GM12892 (cell line): ENCODE measurements around the gene SP1.

Source experiments
- POLR2A ChIP-seq: IDR thresholded peaks from 2 replicates; pipeline ENCODE4 v1.6.1; 2011; ENCODE audit warnings: low read depth, low read length, control low read depth
- POLR2AphosphoS5 ChIP-seq: IDR thresholded peaks from 2 replicates; pipeline ENCODE4 v1.6.1; 2011; ENCODE audit warnings: low read depth, low read length, control low read depth
- TAF1 ChIP-seq: IDR thresholded peaks from 2 replicates; pipeline ENCODE4 v1.6.1; 2011; ENCODE audit warnings: low read depth, mild to moderate bottlenecking, control low read depth, low read length, borderline replicate concordance

DNA sequence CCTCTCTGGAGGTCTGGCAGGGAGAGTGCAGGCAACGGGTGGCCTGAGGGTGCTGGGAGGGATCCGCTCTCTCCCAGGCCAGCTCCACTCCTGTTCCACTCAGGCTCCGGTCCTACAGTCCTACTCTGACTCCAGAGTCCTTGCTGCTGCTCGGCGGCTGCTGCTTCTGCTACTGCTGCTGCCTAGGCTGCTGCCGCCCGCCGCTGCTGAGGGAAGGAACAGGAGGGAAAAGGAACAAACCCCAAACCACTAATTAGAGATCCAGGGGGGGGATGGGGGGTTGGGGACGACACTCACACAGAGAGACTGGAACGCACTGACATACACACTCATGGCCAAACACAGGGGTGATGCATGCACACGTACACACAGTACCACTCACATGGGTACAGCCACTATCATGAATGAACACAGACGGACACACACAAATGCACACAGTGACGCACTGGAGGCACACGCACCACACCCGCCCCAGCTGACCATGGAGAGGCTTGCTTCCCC, 43.7 kb upstream of the SP1 start, which contains the start of gene SP7:
- TF ChIP-seq POLR2A, result no peak
- no peak for TF ChIP-seq TAF1
- no peak for TF ChIP-seq POLR2AphosphoS5
